SK-N-SH (cell line): ENCODE measurements around the gene ZNF429.

Experiments
- EP300 ChIP-seq, 2 experiments: IDR thresholded peaks; 2 replicates each; pipeline versions ENCODE4 v1.4.0 to v1.6.1; 2012; ENCODE audit warnings: borderline replicate concordance in 1 of 2, low read depth in 1 of 2, low read length in 1 of 2
- EZH2phosphoT487 ChIP-seq: fragments of 200-600 bp; sonication (generic); IDR thresholded peaks from 2 replicates; pipeline ENCODE4 v1.6.1; 2017; ENCODE audit warnings: low read depth, mixed run types, mild to moderate bottlenecking, antibody characterized with exemption, moderate library complexity, borderline replicate concordance
- FOXM1 ChIP-seq: IDR thresholded peaks from 2 replicates; pipeline ENCODE4 v1.4.0; 2012; ENCODE audit warnings: low read depth, mild to moderate bottlenecking
- JUND ChIP-seq: IDR thresholded peaks from 2 replicates; pipeline ENCODE4 v1.4.0; 2012
- TAF1 ChIP-seq: IDR thresholded peaks from 2 replicates; pipeline ENCODE4 v1.6.1; 2012; ENCODE audit warnings: low read depth, mild to moderate bottlenecking, low read length, moderate library complexity, borderline replicate concordance
- USF2 ChIP-seq: fragments of 150-350 bp; IDR thresholded peaks from 2 replicates; pipeline ENCODE4 v1.6.1; 2017; ENCODE audit warnings: antibody characterized with exemption, low read length, low read depth, borderline replicate concordance
- TF ChIP-seq, protein P1 (sequence below): fragments of 200-600 bp; sonication (generic); IDR thresholded peaks from 2 replicates; pipeline ENCODE4 v1.6.1; 2017; ENCODE audit warnings: antibody characterized with exemption, mild to moderate bottlenecking, moderate library complexity
- TF ChIP-seq, protein P2 (sequence below): fragments of 150-350 bp; IDR thresholded peaks from 2 replicates; pipeline ENCODE4 v1.6.1; 2016; ENCODE audit warnings: mild to moderate bottlenecking, low read depth, low read length

- TF ChIP-seq FOXM1 (no peak), EZH2phosphoT487 (no peak), USF2 (no peak), EP300 (IDR thresholded peaks at IDR 0.05; ENCODE audit: borderline replicate concordance in 1 of 2, low read depth in 1 of 2, low read length in 1 of 2) (no peak), JUND (no peak), TAF1 (no peak)
- TF ChIP-seq, protein P1, sequence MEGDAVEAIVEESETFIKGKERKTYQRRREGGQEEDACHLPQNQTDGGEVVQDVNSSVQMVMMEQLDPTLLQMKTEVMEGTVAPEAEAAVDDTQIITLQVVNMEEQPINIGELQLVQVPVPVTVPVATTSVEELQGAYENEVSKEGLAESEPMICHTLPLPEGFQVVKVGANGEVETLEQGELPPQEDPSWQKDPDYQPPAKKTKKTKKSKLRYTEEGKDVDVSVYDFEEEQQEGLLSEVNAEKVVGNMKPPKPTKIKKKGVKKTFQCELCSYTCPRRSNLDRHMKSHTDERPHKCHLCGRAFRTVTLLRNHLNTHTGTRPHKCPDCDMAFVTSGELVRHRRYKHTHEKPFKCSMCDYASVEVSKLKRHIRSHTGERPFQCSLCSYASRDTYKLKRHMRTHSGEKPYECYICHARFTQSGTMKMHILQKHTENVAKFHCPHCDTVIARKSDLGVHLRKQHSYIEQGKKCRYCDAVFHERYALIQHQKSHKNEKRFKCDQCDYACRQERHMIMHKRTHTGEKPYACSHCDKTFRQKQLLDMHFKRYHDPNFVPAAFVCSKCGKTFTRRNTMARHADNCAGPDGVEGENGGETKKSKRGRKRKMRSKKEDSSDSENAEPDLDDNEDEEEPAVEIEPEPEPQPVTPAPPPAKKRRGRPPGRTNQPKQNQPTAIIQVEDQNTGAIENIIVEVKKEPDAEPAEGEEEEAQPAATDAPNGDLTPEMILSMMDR, result no peak
- TF ChIP-seq, protein P2, sequence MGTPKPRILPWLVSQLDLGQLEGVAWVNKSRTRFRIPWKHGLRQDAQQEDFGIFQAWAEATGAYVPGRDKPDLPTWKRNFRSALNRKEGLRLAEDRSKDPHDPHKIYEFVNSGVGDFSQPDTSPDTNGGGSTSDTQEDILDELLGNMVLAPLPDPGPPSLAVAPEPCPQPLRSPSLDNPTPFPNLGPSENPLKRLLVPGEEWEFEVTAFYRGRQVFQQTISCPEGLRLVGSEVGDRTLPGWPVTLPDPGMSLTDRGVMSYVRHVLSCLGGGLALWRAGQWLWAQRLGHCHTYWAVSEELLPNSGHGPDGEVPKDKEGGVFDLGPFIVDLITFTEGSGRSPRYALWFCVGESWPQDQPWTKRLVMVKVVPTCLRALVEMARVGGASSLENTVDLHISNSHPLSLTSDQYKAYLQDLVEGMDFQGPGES, result no peak
Measured at GRCh38 chr19:21604351-21604926, 99.0 kb downstream of the ZNF429 start.
